ENCODE data around the gene PEAR1. TPM values are rescaled to one million over a fixed set of nuclear protein-coding genes. Genes with fewer than 3 reads are reported as not detected.

PEAR1 gene
- total RNA-seq, 1 experiment from 2014 or later = 0.27 TPM

DNA sequence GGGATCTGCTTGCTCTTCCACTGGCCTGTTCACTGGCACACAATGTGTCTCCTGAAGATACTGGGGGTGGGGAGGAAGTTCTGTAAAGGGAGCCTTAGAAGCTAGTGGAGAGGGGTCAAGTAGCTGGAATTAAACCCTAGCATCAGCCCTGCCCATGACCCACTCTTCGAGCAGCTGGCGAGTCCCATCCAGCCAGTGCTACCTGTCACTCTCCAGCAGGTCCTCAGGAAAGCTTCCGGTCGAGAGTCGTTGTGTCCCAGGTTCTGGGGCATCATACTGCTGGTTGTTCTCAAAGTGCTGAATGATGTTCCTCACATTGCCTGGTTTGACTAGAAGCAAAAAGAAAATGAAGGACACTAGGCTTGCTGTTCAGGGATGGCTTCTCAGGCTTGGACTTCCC is 57.9 kb downstream of the PEAR1 start:
- no peak for DNase-seq (ENCODE audit: extremely low read depth, low read depth)

DNA sequence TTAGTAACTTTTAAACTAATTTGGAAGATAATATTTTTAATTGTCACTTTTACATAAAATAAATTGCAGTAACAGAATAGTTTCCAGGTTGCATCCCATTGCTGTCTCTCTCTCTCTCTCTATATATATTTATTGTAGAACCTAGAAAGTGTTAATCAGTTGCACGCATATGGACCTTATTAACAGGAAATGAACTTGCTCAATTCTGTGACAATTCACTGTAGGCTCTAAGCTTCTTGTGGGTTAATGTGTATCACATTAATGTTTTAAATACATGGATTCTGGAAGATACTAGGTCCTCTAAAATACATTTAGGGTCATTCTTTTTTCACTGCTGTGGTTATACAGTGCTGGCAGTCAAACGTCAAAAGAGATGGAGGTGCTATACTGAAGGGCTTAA is 60.1 kb downstream of the PEAR1 start:
- no peak for DNase-seq (ENCODE audit: extremely low read depth, low read depth)

GRCh38 chr1:156956333-156956732 is 62.8 kb downstream of the PEAR1 start:
- no peak for DNase-seq (ENCODE audit: extremely low read depth, low read depth)

DNA sequence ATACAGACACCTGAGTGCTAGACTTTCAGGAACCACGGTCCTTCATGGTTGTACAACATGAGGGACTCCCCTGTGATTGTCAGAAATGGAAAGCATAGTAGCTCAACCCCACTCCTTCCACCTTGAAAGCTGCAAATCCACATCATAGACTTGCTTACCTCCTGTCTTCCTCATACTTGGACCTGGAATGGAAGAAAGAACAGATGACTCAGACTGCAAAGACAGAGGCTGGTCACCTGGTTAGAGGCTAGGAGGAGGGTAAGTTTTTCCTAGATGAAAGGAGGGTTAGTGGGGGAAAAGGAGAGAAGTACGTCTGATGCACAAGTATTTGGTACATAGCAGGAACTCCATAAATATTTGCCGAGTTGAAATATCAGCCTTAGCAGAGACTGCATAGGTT is 64.1 kb downstream of the PEAR1 start:
- no peak for DNase-seq (ENCODE audit: extremely low read depth, low read depth)

- no peak for DNase-seq (ENCODE audit: extremely low read depth, low read depth)
Measured at GRCh38 chr1:156958247-156958714, 64.8 kb downstream of the PEAR1 start.

DNA sequence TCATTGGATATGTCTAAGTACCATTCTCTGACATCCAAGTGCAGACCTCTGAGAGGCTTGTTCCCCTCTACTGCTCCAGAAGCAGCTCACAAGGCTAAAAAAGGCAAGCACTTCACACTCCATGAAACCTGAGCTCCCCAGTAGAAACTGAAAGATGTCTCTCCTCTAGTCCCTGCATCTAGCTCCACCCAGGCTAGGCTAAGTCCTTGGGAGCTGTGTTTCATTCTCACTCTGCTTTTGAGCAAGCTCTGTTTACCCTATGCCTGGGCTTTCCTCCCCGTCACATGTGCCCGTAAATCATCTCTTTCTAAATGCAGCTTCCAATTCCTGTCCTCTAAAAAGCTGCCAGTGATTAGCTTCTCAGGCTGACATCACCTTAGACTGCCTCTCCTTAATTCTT is 65.9 kb downstream of the PEAR1 start:
- DNase-seq (ENCODE audit: extremely low read depth, low read depth) = no peak

DNA sequence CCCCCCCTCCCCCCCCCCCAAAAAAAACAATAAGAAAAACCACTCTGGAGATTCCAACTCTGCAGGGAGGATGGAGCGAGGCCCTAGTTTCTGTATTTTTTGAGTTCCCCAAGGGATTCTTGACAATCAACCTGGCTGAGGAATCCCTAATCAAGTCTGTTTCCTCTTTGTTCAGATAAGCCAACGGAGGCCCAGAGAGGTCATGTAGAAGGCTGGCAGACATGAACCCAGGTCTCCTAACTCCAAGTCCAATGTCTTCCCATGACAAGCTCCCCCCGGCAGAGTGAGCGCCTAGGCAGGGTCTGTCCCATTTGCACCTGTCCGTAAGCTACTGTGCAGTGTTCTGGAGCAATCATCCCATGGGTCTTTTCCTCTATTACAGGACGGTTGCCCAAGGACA is 66.4 kb downstream of the PEAR1 start:
- DNase-seq (ENCODE audit: extremely low read depth, low read depth) = no peak

DNA sequence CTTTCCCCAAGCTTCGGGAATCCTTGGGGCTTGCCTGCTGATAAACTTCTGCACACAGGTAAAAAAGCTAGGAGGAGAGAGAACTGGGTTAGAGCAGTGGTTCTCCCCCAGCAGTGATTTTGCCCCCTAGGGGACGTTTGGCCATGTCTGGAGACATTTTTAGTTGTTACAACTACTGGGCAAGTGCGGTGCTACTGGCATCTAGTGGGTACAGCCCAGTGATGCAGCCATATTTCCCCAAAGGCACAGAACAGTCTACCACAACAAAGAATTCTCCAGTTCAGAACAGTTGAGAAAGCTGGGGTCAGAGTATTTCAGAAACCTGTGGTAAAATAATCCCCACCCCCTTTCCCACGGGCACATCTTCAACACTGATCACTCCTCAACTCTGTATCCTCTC is 68.2 kb downstream of the PEAR1 start:
- no peak for DNase-seq (ENCODE audit: extremely low read depth, low read depth)

DNA sequence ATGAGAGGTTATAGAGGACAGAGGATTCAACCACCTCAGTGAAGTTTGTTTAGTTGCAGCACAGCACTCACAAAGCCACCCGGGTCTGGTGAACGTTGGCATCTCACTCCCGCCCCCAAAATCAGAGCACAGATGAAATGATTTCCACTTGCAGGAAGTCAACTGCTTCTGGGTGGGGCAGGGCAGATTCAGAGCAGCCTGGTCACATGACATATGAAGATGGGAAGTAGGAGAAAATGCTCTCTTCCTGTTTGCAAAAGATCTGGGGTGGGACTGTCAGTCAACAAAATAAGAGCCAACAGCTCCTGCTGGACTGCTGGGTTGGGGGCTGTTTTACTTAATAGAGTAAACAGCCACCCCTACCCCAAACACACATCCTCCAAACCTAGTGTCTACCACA is 70.1 kb downstream of the PEAR1 start:
- DNase-seq (ENCODE audit: extremely low read depth, low read depth) = no peak

- DNase-seq (ENCODE audit: extremely low read depth, low read depth) = no peak
Measured at GRCh38 chr1:156964441-156964840, 70.9 kb downstream of the PEAR1 start.

Small RNA genes lying within 50 kb of the gene (small RNA-seq; reads per million reads assigned to genes)
- 0 reads per million in 2 experiments for gene MIR765

Other genes with a start within 250 kb of the PEAR1 start
- 2.2 and 2.5 TPM in 2 replicates for gene NES, start 216.3 kb upstream of the PEAR1 start, total RNA-seq (2014; rRNA removed; shearing (Covaris generic))
- gene CRABP2, start 188.1 kb upstream of the PEAR1 start, total RNA-seq (2014; rRNA removed; shearing (Covaris generic)) = 1.2 and 1.8 TPM in 2 replicates
- gene METTL25B, start 165.2 kb upstream of the PEAR1 start, total RNA-seq (2014; rRNA removed; shearing (Covaris generic)) = 24.6 and 32.1 TPM in 2 replicates
- gene ISG20L2, start 165.0 kb upstream of the PEAR1 start, total RNA-seq (2014; rRNA removed; shearing (Covaris generic)) = 42.1 and 42.2 TPM in 2 replicates
- 175 and 203 TPM in 2 replicates for gene MRPL24, start 152.6 kb upstream of the PEAR1 start, total RNA-seq (2014; rRNA removed; shearing (Covaris generic))
- gene HDGF, start 142.0 kb upstream of the PEAR1 start, total RNA-seq (2014; rRNA removed; shearing (Covaris generic)) = 460 and 499 TPM in 2 replicates
- 52.0 and 67.4 TPM in 2 replicates for gene PRCC, start 126.2 kb upstream of the PEAR1 start, total RNA-seq (2014; rRNA removed; shearing (Covaris generic))
- 135 TPM in 2 replicates for gene SH2D2A, start 76.9 kb upstream of the PEAR1 start, total RNA-seq (2014; rRNA removed; shearing (Covaris generic))
- 0.17 and 0.42 TPM in 2 replicates for gene INSRR, start 34.6 kb upstream of the PEAR1 start, total RNA-seq (2014; rRNA removed; shearing (Covaris generic))
- 5.5 and 6.0 TPM in 2 replicates for gene NTRK1, start 32.9 kb upstream of the PEAR1 start, total RNA-seq (2014; rRNA removed; shearing (Covaris generic))
- gene LRRC71, start 26.9 kb downstream of the PEAR1 start, total RNA-seq (2014; rRNA removed; shearing (Covaris generic)) = not detected in 2 replicates
- gene ARHGEF11, start 152.0 kb downstream of the PEAR1 start, total RNA-seq (2014; rRNA removed; shearing (Covaris generic)) = 32.0 and 36.8 TPM in 2 replicates
- gene ETV3L, start 206.1 kb downstream of the PEAR1 start, total RNA-seq (2014; rRNA removed; shearing (Covaris generic)) = not detected in 2 replicates
- gene ETV3, start 244.7 kb downstream of the PEAR1 start, total RNA-seq (2014; rRNA removed; shearing (Covaris generic)) = 11.3 and 13.8 TPM in 2 replicates